Right renal pelvis (tissue), 4 donors: Measurements from ENCODE around the gene SPSB2. TPM values are rescaled to one million over a fixed set of nuclear protein-coding genes. Genes with fewer than 3 reads are reported as not detected.
A peak's percentile ranks its signal among the peaks of the same experiment; 100 is the strongest.

Experiments used
- DNase-seq, 4 donors: peaks; one replicate each; pipeline ENCODE4 v3.0.0-alpha.2; 2013; ENCODE audit warnings: low read depth in 4 of 4, low spot score in 3 of 4, missing footprints in 1 of 4
- polyA plus RNA-seq, 4 donors: library from polyadenylated mRNA; unstranded; fragments of 120-200 nt; gene quantifications; one replicate each; pipeline ENCODE4 v1.2.1, GENCODE V29; 2013; ENCODE audit not compliant: insufficient read length in 4 of 4

SPSB2 gene
- polyA plus RNA-seq, 4 donors: 10.1 to 15.0 (median 11.8) TPM

GRCh38 chr12:6852651-6853354 lies 20.3 kb downstream of the SPSB2 start:
- DNase-seq: no peak

GRCh38 chr12:6851921-6852650 lies 21.0 kb downstream of the SPSB2 start, which contains the start of gene USP5:
Gene USP5 (plus strand): TSS chr12:6852150. CDS start chr12:6852180, 30 bp downstream.
- peak; percentile 98 to 99 (median 98) for DNase-seq

- peak in 3 of 4 donors; percentile 91 to 94 (median 92) for DNase-seq
Measured at GRCh38 chr12:6851153-6851920, 21.8 kb downstream of the SPSB2 start, which contains the start of gene CDCA3. Gene CDCA3 (minus strand): TSS chr12:6851286. CDS start chr12:6850952, 334 bp downstream.

GRCh38 chr12:6850796-6851152 lies 22.3 kb downstream of the SPSB2 start:
- no peak for DNase-seq

GRCh38 chr12:6849976-6850560 lies 23.0 kb downstream of the SPSB2 start:
- DNase-seq: no peak

GRCh38 chr12:6849427-6849826 lies 23.7 kb downstream of the SPSB2 start:
- no peak for DNase-seq

- no peak for DNase-seq
Measured at GRCh38 chr12:6847676-6848075, 25.4 kb downstream of the SPSB2 start.

GRCh38 chr12:6846316-6846869 lies 26.7 kb downstream of the SPSB2 start:
- no peak for DNase-seq

- DNase-seq: no peak
Measured at GRCh38 chr12:6845395-6845794, 27.7 kb downstream of the SPSB2 start.

GRCh38 chr12:6843118-6843902 lies 29.8 kb downstream of the SPSB2 start:
- no peak for DNase-seq

GRCh38 chr12:6842075-6842474 lies 31.0 kb downstream of the SPSB2 start:
- DNase-seq: no peak

- no peak for DNase-seq
Measured at GRCh38 chr12:6840761-6841515, 32.2 kb downstream of the SPSB2 start, which contains the start of gene GNB3. Gene GNB3 (plus strand): TSS chr12:6840925. CDS start chr12:6841288, 363 bp downstream.

- no peak for DNase-seq
Measured at GRCh38 chr12:6840330-6840729, 32.8 kb downstream of the SPSB2 start.

GRCh38 chr12:6839482-6840201 lies 33.5 kb downstream of the SPSB2 start:
- no peak for DNase-seq

GRCh38 chr12:6838854-6839253 lies 34.2 kb downstream of the SPSB2 start:
- no peak for DNase-seq

- no peak for DNase-seq
Measured at GRCh38 chr12:6837370-6838060, 35.6 kb downstream of the SPSB2 start.

- DNase-seq: no peak
Measured at GRCh38 chr12:6836851-6837250, 36.3 kb downstream of the SPSB2 start.

- DNase-seq: no peak
Measured at GRCh38 chr12:6834873-6835272, 38.2 kb downstream of the SPSB2 start.
